NCI-H2029 treated with DMSO at 0.1 percent for 48 hours (cell line): ENCODE data around the gene SURF4.
"Not testable (repeated sequence)": the region's sequence is repeated elsewhere in the genome, so short reads cannot be mapped to it uniquely, and the experiment has no call there.

ENCODE experiments used
- DNase-seq: peaks from one replicate; lab custom pipeline; 2025; lab: John Stamatoyannopoulos, UW

The SURF4 gene

DNA sequence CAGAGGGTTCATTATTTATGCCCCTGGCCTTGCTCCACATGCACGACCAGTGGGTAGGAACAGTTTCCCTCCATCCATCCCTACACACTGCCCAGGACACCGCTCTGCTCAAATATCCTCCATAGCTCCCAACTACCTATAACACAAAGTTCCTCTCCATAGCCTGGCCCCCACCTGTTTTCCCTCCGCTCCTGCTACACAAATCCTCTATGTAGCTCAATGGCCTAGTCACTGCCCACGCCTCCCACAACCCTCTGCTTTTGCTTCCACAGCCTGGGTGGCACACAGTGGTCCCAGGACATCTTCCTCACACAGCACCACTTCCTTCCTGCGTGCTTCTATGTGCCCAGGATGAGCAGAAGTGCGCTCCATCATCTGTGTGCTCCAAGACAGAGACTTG is 21.5 kb upstream of the SURF4 start:
- DNase-seq: no peak

DNA sequence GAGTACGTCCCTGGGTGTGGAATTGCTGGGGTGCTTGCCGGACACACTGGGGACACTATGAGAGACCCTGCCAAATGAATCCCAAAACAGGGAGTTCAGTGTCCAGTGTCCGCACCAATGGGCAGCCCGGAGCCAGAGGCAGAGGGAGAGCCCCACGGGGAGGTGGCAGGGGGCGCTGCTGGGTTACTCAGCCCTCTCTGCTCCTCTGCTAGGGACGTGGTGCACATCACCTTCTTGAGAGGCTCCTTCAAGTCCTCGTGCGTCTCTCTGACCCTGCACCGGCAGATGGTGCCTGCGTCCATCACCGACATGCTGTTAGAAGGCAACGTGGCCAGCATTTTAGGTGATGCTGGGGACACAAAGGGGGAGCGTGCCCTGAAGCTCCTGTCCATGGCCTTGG is 21.1 kb upstream of the SURF4 start:
- DNase-seq: no peak

DNA sequence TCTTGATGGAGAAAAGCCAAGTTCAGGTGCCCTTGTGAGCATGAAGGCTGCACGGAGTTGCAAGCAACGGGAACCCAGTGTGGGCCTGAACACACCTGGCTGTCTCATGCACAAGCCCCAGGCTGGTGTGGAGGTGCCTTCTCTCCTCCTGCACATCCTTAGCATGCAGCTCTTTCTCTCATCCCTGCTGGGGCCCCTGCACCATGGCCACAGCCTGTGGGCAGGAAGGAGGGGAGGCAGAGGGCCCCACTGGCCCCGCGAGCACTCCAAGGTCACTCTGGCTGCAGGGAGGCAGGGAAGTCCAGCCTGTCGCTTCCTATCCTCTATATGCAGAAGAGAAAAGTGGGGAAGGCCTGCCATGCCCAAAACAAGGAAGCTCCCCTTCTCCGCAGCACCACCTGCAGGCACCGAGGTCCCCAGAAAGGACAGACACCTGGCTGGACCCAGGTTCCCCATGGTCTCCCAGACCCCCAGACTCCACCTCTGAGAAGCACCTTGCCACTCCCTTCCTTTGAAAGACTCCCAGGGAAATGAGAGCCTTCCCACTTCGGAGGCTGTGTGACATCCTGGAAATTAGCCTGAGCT is 18.9 kb upstream of the SURF4 start:
- DNase-seq: no peak

DNA sequence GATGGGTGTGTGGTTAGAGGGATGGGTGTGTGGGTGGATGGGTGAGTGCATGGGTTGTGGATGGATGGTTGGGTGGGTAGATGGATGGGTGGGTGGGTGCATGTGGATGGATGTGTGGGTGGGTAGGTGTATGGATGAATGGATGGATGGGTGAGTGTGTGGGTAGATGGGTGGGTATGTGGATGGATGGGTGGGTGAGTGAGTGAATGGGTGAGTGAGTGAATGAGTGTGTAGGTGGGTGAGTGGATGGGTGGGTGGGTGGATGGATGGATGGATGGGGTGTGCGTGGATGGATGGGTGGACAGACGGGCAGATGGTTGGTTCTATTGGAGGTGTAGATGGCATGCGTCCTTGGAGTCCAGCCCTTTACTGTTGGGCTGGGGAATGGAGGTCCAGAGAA is 17.5 kb upstream of the SURF4 start:
- no peak for DNase-seq

- DNase-seq: not testable (repeated sequence)
Observed at GRCh38 chr9:133392308-133392707, 16.4 kb upstream of the SURF4 start.

DNA sequence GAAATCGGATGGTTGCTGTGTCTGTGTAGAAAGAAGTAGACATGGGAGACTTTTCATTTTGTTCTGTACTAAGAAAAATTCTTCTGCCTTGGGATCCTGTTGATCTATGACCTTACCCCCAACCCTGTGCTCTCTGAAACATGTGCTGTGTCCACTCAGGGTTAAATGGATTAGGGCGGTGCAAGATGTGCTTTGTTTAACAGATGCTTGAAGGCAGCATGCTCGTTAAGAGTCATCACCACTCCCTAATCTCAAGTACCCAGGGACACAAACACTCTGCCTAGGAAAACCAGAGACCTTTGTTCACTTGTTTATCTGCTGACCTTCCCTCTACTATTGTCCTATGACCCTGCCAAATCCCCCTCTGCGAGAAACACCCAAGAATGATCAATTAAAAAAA is 15.6 kb upstream of the SURF4 start:
- not testable (repeated sequence) for DNase-seq

GRCh38 chr9:133390713-133391112 is 14.9 kb upstream of the SURF4 start:
- DNase-seq: no peak

GRCh38 chr9:133389562-133389961 is 13.7 kb upstream of the SURF4 start:
- no peak for DNase-seq

DNA sequence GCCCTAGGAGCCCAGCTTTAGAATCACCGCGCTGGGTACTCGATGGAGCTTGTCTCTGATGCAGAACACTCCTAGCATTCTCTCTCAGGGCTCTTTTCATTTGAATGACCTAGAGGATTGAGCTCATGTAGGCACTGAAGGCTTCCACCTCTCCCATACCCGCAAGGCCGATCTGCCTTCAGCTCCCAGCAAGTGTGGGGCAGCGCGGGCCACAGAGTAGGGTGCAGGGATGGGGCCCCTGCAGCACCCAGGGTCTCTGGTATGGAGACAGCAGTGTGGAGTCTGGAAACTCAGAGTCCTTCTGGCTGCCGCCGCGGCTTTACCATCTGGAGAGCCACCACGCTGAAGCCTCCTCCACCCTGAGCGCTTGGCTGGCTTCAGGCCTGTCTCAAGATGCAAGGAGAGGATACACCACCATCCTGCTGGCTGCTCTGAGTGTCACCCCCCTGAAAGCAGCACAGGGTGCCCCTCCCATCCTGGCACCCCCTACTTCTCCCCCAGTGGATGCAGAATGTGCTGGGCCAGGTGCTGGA is 13.2 kb upstream of the SURF4 start:
- DNase-seq: no peak

GRCh38 chr9:133387680-133388079 is 11.8 kb upstream of the SURF4 start:
- no peak for DNase-seq

DNA sequence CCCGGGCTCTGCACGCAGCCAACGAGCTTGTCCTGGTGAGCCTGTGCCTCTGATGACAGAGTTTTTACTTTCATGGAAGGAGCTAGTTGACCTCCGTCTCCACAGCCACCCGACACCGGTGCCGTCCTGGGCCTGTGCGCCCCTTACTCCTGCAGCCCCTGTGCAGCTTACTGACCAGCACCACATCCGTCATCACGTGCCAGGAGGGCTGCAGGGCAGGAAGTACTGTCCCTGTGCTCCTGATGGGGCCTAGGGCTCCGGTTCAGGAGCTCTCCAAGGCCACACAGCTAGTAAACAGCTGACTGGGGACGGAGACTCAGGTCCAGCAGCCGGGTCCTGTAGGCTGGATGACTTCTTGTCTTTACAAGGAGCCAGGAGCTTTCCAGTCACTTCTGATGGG is 10.5 kb upstream of the SURF4 start:
- DNase-seq: no peak

- no peak for DNase-seq
Observed at GRCh38 chr9:133385452-133385851, 9.6 kb upstream of the SURF4 start.

- DNase-seq: no peak
Observed at GRCh38 chr9:133384736-133385321, 9.0 kb upstream of the SURF4 start.

- no peak for DNase-seq
Observed at GRCh38 chr9:133383438-133383837, 7.6 kb upstream of the SURF4 start.

DNA sequence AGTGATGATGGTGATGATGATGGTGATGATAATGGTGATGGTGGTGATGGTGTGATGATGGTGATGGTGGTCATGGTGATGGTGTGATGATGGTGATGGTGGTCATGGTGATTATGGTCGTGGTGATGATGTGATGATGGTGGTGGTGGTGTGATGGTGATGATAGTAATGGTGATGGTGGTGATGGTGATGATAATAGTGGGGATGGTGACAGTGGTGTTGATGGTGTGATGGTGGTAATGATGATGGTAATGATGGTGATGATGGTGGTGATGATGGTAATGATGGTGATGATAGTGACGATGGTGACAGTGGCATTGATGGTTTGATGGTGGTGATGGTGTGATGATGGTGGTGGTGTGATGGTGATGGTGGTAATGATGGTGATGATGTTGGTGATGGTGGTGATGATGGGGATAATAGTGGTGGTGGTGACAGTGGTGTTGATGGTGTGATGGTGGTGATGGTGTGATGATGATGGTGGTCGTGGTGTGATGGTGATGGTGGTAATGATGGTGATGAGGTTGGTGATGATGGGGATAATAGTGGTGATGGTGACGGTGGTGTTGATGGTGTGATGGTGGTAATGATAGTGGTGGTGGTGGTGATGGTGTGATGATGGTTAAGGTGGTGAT is 6.8 kb upstream of the SURF4 start:
- no peak for DNase-seq

DNA sequence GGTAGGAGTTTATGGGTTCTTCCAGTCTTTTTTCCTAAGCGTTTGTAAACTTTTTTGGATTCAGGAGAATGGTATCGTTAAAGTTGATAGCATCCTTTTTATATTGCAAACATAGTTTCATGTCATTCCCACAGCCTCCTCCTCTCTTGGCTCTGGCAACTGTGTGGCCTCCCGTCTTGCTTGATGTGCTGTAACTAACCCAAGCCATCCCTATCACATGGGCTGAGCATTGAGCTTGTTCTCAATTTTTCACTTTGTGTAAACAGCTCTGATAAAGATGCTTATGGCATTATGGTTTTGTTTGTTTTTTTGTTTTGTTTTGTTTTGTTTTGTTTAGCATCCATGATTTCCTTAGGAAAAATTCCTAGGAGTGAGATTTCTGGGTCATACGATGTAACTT is 4.9 kb upstream of the SURF4 start:
- DNase-seq: no peak

GRCh38 chr9:133379153-133380086 is 3.6 kb upstream of the SURF4 start:
- DNase-seq: no peak

- DNase-seq: no peak
Observed at GRCh38 chr9:133378408-133378962, 2.6 kb upstream of the SURF4 start.

DNA sequence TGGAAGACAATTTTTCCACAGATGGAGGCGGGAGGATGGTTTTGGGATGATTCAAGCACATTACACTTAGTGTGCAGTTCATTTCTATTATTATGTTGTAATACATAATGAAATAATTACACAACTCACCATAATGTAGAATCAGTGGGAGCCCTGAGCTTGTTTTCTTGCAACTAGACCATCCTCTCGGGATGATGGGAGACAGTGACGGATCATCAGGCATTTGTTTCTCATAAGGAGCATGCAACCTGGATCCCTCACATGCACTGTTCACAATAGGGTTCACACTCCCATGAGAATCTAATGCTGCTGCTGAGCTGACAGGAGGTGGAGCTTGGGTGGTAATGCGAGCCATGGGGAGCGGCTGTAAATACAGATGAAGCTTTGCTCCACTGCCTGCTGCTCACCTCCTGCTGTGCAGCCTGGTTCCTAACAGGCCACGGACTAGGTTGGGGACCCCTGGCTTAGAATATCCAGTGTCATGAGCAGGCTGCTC is 1.9 kb upstream of the SURF4 start:
- no peak for DNase-seq

DNA sequence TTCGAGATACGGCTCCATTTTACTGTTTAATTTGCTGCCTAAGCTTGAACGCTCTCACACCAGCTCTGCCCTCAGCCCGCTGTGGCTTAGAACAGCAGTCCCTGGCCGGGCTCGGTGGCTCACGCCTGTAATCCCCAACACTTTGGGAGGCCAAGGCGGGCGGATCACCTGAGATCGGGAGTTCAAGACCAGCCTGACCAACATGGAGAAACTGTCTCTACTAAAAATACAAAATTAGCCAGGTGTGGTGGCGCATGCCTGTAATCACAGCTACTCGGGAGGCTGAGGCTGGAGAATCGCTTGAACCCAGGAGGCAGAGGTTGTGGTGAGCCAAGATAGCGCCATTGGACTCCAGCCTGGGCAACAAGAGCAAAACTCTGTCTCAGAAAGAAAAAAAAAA is 1.4 kb upstream of the SURF4 start:
- not testable (repeated sequence) for DNase-seq

- no peak for DNase-seq
Observed at GRCh38 chr9:133375116-133375723, 640 bp downstream of the SURF4 start.
